ENCODE measurements around the gene TFCP2L1. TPM values are rescaled to one million over a fixed set of nuclear protein-coding genes. Genes with fewer than 3 reads are reported as not detected.

TFCP2L1 gene
- total and polyA plus RNA-seq, 2 donors (not counting 3 experiments of a cell fraction or from before 2014, with no cell fraction given) = not detected

GRCh38 chr2:121201796-121202195 lies 83.2 kb downstream of the TFCP2L1 start:
- FAIRE-seq = no peak

More at GRCh38 chr2:121201796-121202195, 83.2 kb downstream of the TFCP2L1 start:
- TF ChIP-seq FOS (IDR thresholded peaks at IDR 0.05; ENCODE audit: borderline replicate concordance, insufficient read depth, low read length) = no peak
- TF ChIP-seq POLR2A (IDR thresholded peaks at IDR 0.05; ENCODE audit: low read depth, low read length) = no peak
- TF ChIP-seq POLR2AphosphoS5 (IDR thresholded peaks at IDR 0.05; ENCODE audit: insufficient read depth, low read depth, low read length) = no peak
- no peak for TF ChIP-seq CTCF (IDR thresholded peaks at IDR 0.05; ENCODE audit: extremely low read depth in 1 of 2, insufficient read depth in 1 of 2, low read depth in 1 of 2, low read length in 2 of 2)
- TF ChIP-seq, protein P1, sequence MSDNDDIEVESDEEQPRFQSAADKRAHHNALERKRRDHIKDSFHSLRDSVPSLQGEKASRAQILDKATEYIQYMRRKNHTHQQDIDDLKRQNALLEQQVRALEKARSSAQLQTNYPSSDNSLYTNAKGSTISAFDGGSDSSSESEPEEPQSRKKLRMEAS (IDR thresholded peaks at IDR 0.05; ENCODE audit: insufficient read depth, insufficient read length) = no peak
- TF ChIP-seq MYC (IDR thresholded peaks at IDR 0.05; ENCODE audit: low read depth, low read length) = no peak
- no peak for TF ChIP-seq JUN (IDR thresholded peaks at IDR 0.05; ENCODE audit: borderline replicate concordance, insufficient read depth, insufficient read length, low read depth)
- no peak for TF ChIP-seq EZH2 (IDR thresholded peaks at IDR 0.05; ENCODE audit: borderline replicate concordance, low read depth, low read length, severe bottlenecking)
- TF ChIP-seq GATA2 (IDR thresholded peaks at IDR 0.05; ENCODE audit: insufficient read depth, insufficient read length, low read depth, low read length) = no peak
- intact Hi-C loops (cut with micrococcal nuclease) = no loop called here
- no peak overlapping the region for H2AFZ ChIP-seq (ENCODE audit: low read depth, low read length)
- H4K20me1 ChIP-seq (replicated peaks; ENCODE audit: control insufficient read depth, extremely low read depth, insufficient read depth, low read length) = no peaks in the 10 kb centered on the region
- H3K9me1 ChIP-seq (replicated peaks; ENCODE audit: control insufficient read depth, extremely low read depth, insufficient read depth, low read length) = no peaks in the 10 kb centered on the region
- ChIA-PET CTCF (no interaction called here), POLR2A (no interaction called here)
- no peak overlapping the region for H3K4me2 ChIP-seq (ENCODE audit: insufficient read depth, low read length)
- H3K27ac ChIP-seq (ENCODE audit: insufficient read depth, low read depth, low read length) = no peak overlapping the region
- no peak for DNase-seq (ENCODE audit: low read depth, low spot score)
- no peaks in the 10 kb centered on the region for H3K4me1 ChIP-seq (ENCODE audit: control insufficient read depth, extremely low read depth, insufficient read depth, low read length)
- H3K36me3 ChIP-seq (ENCODE audit: control insufficient read depth in 2 of 2, extremely low read depth in 1 of 2, insufficient read depth in 2 of 2, low read length in 2 of 2) = no peaks in the 10 kb centered on the region
- H3K79me2 ChIP-seq (ENCODE audit: control insufficient read depth, insufficient read depth, low read length) = no peaks in the 10 kb centered on the region
- dilution Hi-C loops (cut with MboI; ENCODE audit: extremely low pct_ligation_motif_present, low sequenced_read_pairs) = no loop called here
- no TSS peak for BruUV-seq (replicated peaks)
- H3K27me3 ChIP-seq (ENCODE audit: control insufficient read depth in 2 of 2, insufficient read depth in 2 of 2, low read length in 2 of 2) = no peaks in the 10 kb centered on the region
- H3K9me3 ChIP-seq (replicated peaks; ENCODE audit: control insufficient read depth, insufficient read depth, low read length) = no peaks in the 10 kb centered on the region
- no peak overlapping the region for H3K9ac ChIP-seq (replicated peaks; ENCODE audit: extremely low read depth, insufficient read depth, low read length)
- H3K4me3 ChIP-seq (replicated peaks in 1 of 3; ENCODE audit: insufficient read depth in 1 of 3, low read depth in 1 of 3, low read length in 3 of 3) = no peak overlapping the region

Measured in endothelial cell of umbilical vein (primary cell).